Measurements from ENCODE around the gene CRYBG1.

The CRYBG1 gene

DNA sequence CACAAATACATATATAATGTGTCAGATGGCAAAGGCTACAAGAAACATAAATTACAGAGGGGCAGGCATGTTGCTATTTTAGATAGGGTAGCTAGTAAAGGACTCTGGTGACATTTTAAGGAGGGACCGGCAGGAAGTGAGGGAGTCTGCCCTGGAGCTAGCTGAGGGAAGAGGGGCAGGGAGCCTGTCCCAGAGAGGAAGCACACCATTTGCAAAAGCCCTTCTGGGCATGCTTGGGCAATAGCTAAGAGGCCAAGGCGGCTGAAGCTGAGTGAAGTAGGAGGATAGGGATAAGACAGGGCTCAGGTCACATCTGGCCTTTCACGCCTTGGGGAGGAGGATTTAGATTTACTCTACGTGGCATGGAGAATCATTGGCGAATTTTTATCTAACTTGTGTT lies 172.5 kb downstream of the CRYBG1 start:
- TF ChIP-seq, protein P1, sequence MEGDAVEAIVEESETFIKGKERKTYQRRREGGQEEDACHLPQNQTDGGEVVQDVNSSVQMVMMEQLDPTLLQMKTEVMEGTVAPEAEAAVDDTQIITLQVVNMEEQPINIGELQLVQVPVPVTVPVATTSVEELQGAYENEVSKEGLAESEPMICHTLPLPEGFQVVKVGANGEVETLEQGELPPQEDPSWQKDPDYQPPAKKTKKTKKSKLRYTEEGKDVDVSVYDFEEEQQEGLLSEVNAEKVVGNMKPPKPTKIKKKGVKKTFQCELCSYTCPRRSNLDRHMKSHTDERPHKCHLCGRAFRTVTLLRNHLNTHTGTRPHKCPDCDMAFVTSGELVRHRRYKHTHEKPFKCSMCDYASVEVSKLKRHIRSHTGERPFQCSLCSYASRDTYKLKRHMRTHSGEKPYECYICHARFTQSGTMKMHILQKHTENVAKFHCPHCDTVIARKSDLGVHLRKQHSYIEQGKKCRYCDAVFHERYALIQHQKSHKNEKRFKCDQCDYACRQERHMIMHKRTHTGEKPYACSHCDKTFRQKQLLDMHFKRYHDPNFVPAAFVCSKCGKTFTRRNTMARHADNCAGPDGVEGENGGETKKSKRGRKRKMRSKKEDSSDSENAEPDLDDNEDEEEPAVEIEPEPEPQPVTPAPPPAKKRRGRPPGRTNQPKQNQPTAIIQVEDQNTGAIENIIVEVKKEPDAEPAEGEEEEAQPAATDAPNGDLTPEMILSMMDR (IDR thresholded peaks at IDR 0.05; ENCODE audit: low read depth, low read length): no peak
- DNase-seq (ENCODE audit: extremely low read depth, low read depth): no peak

DNA sequence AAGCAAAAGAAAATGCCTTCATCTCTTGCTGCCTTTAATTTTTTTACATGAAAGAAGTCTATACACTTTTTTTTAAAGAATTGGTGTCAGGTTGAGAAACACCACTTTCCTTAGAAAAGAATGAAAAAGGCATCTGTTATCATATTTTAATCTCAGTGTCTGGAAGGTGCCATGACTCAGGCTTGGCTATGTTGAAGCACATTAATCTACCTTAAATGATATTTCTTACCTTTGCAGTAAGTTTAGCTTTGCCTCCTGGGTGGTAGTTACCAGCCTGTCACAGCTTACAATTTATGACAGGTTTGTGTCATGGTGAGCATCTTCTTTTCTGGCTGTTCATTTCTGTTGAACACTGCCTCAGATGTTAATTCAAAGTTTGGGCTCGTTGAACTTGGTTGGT lies 173.5 kb downstream of the CRYBG1 start:
- TF ChIP-seq, protein P1 (IDR thresholded peaks at IDR 0.05; ENCODE audit: low read depth, low read length): no peak
- no peak for DNase-seq (ENCODE audit: extremely low read depth, low read depth)

DNA sequence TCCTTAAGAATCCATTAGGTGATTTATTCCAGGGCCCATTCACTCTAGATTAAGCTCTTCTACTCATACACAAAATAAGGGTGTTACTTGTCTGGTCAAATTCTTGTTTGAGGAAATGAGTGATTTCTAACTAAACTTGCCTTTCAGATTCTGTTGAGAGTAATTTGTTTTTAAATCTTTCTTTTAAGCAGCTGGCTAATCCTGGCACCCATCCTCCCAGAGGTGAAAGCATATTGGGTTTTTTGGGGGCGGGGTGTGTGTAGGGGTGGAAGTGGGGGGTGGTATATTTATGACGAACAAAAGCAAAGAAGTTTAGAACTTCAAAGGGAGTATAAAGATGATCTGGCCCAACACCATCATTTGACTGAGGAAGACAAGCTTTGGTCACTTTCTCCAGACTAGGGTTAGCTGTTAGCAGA lies 174.1 kb downstream of the CRYBG1 start:
- TF ChIP-seq, protein P1 (IDR thresholded peaks at IDR 0.05; ENCODE audit: low read depth, low read length): no peak
- DNase-seq (ENCODE audit: extremely low read depth, low read depth): no peak

DNA sequence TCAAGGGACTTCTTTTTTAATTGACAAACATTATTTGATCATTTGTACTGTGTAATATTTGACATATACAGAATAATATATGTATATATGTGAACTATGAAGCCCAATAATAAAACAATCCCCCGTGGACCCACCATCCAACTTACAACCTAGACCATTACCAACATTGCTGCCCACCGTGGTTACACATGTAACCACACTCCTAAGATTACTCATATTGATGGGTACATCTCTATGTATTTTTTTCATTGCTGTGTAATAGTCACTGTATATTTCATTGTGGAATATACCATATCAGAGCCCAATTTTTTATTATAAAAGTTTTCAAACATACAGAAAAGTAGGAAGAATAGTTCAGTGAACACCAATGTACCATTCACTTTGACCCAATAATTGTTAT lies 174.5 kb downstream of the CRYBG1 start:
- TF ChIP-seq, protein P1 (IDR thresholded peaks at IDR 0.05; ENCODE audit: low read depth, low read length): no peak
- no peak for DNase-seq (ENCODE audit: extremely low read depth, low read depth)

DNA sequence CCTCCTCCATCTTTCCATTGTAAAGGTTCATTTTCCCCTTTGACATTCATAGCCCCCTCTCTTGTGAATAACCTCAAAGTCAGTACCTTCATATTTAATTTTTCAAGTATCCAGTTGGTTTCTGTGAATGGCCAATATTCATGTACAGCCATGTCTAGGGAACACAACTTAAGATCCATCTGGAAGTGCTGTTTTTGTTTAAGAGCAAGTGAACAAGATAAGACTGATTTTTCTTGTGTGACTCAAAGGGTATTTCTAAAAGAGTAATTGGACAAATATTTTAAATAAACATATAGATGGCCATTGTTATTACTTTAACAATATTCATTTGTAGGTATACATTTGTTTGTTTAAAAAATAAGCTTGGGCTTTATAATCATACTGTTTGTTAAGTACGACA lies 175.8 kb downstream of the CRYBG1 start:
- TF ChIP-seq, protein P1 (IDR thresholded peaks at IDR 0.05; ENCODE audit: low read depth, low read length): no peak
- no peak for DNase-seq (ENCODE audit: extremely low read depth, low read depth)

DNA sequence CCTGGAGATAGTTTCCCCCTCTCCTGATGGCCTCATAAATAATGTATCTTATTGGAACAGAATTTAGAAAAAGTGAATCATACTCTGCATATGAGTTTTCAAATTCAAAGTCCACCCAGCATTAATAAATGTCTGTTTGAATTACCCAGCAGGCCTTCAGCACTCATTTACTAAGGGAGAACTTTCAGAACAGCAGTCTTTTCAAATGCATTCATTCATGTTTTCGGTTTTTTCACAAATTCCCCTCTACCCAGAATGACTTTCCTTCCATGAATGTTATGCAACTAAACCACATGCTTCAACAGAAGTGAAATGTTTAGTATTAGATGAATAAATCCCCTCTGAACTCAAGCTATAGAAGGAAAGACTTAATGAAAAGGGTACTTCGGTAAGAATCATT lies 176.3 kb downstream of the CRYBG1 start:
- TF ChIP-seq, protein P1 (IDR thresholded peaks at IDR 0.05; ENCODE audit: low read depth, low read length): no peak
- no peak for DNase-seq (ENCODE audit: extremely low read depth, low read depth)

DNA sequence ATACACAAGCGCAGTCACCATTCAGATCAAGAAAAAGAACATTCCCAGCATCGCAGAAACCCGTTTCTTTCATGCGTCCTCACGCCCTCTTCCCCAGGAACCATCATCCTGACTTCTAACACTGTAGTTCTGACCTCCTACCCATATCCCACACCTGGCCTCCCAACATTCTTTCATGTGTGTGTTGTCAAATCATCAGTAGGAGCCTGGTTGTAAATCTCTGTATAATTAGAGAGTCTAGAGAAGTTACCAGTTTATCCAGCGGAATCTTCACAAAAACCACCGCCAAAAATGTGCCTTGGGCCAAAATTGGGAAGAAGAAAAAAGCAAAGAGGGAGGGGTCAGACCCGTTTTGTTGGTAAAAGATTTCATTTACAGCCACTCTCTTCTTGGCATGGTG lies 177.1 kb downstream of the CRYBG1 start:
- no peak for DNase-seq (ENCODE audit: extremely low read depth, low read depth)
- TF ChIP-seq, protein P1 (IDR thresholded peaks at IDR 0.05; ENCODE audit: low read depth, low read length): no peak

All from AG09319 (cell line).